SK-N-SH (cell line): Measurements from ENCODE around the gene SLC8A1. TPM values are rescaled to one million over a fixed set of nuclear protein-coding genes. Genes with fewer than 3 reads are reported as not detected.

Experiments used
- CTCF ChIA-PET: fragments of 300-600, 350-600 bp; formaldehyde crosslinking; extraction: SDS; loops from one replicate; lab custom pipeline; 2021; lab: Yijun Ruan, JAX
- POLR2A ChIA-PET: fragments of 350-600 bp; sonication (Branson Sonifier 250); formaldehyde crosslinking; extraction: SDS; loops from one replicate; lab custom pipeline; 2020; ENCODE audit warnings: antibody characterized with exemption, inconsistent platforms; lab: Yijun Ruan, JAX
- DNase-seq: peaks from one replicate; pipeline ENCODE4 v3.0.0; 2012
- H2AFZ ChIP-seq: fragments of 200-600 bp; sonication (generic); 2 replicates; pipeline ENCODE4 v1.8.1; 2016; ENCODE audit warnings: antibody characterized with exemption, mild to moderate bottlenecking, low read depth
- H3F3A ChIP-seq: fragments of 200-600 bp; sonication (generic); replicated peaks from 2 replicates; pipeline ENCODE3; 2016; ENCODE audit warnings: antibody characterized with exemption, mild to moderate bottlenecking; ENCODE audit not compliant: insufficient read depth
- H3K27ac ChIP-seq, 2 experiments: fragments of 200-500 bp in 1 of 2; fragments of 200-600 bp in 1 of 2; sonication (Bioruptor generic) in 1 of 2; sonication (generic), shearing (Covaris generic) in 1 of 2; 2 replicates each; pipeline versions ENCODE4 v1.5.1 to v1.6.1; 2014 to 2016; ENCODE audit warnings: low read depth in 2 of 2, inconsistent platforms in 1 of 2, low read length in 1 of 2, mild to moderate bottlenecking in 1 of 2, mixed read lengths in 1 of 2
- H3K27me3 ChIP-seq: fragments of 200-600 bp; sonication (generic), shearing (Covaris generic); 2 replicates; pipeline ENCODE4 v1.6.1; 2016; ENCODE audit warnings: mixed run types; ENCODE audit not compliant: insufficient read depth
- H3K36me3 ChIP-seq, 2 experiments: fragments of 200-500 bp in 1 of 2; fragments of 200-600 bp in 1 of 2; sonication (Bioruptor generic) in 1 of 2; sonication (generic) in 1 of 2; replicated peaks in 1 of 2; 2 replicates each; pipeline versions ENCODE3 to v1.5.1; 2014 to 2016; ENCODE audit warnings: low read length in 1 of 2, mild to moderate bottlenecking in 1 of 2; ENCODE audit not compliant: insufficient read depth in 2 of 2, control insufficient read depth in 1 of 2
- H3K4me1 ChIP-seq, 2 experiments: fragments of 200-500 bp in 1 of 2; fragments of 200-600 bp in 1 of 2; sonication (Bioruptor generic) in 1 of 2; sonication (generic), shearing (Covaris generic) in 1 of 2; 2 replicates each; pipeline versions ENCODE4 v1.5.1 to v1.6.1; 2014 to 2016; ENCODE audit warnings: low read depth in 1 of 2, low read length in 1 of 2, mixed run types in 1 of 2; ENCODE audit not compliant: insufficient read depth in 2 of 2, control insufficient read depth in 1 of 2
- H3K4me2 ChIP-seq: fragments of 200-600 bp; sonication (generic), shearing (Covaris generic); 2 replicates; pipeline ENCODE4 v1.6.1; 2017; ENCODE audit warnings: mixed run types
- H3K4me3 ChIP-seq, 2 experiments: fragments of 200-500 bp in 1 of 2; fragments of 200-600 bp in 1 of 2; sonication (Bioruptor generic) in 1 of 2; sonication (generic), shearing (Covaris generic) in 1 of 2; 2 replicates each; pipeline versions ENCODE4 v1.5.1 to v1.8.1; 2014 to 2016; ENCODE audit warnings: low read depth in 2 of 2, inconsistent platforms in 1 of 2, low read length in 1 of 2, mild to moderate bottlenecking in 1 of 2, mixed read lengths in 1 of 2, moderate library complexity in 1 of 2
- H3K79me2 ChIP-seq: fragments of 200-600 bp; sonication (generic); 2 replicates; pipeline ENCODE4 v1.8.1; 2017; ENCODE audit warnings: mild to moderate bottlenecking; ENCODE audit not compliant: insufficient read depth
- H3K9ac ChIP-seq: fragments of 200-600 bp; sonication (generic); 2 replicates; pipeline ENCODE4 v1.6.1; 2017; ENCODE audit warnings: mixed run types
- H3K9me2 ChIP-seq: fragments of 200-600 bp; sonication (generic); 2 replicates; pipeline ENCODE4 v1.6.1; 2017; ENCODE audit warnings: mixed run types
- H3K9me3 ChIP-seq: fragments of 200-600 bp; sonication (generic); 2 replicates; pipeline ENCODE4 v1.6.1; 2017; ENCODE audit warnings: mixed run types, mild to moderate bottlenecking, moderate library complexity
- H4K20me1 ChIP-seq: fragments of 200-600 bp; sonication (generic); 2 replicates; pipeline ENCODE4 v1.6.1; 2017; ENCODE audit warnings: mild to moderate bottlenecking, mixed run types; ENCODE audit not compliant: insufficient read depth
- CHD2 ChIP-seq: fragments of 150-350 bp; IDR thresholded peaks from 2 replicates; pipeline ENCODE4 v1.6.1; 2018; ENCODE audit warnings: low read length; ENCODE audit not compliant: partially characterized antibody
- CTCF ChIP-seq: fragments of 200-600 bp; sonication (generic); IDR thresholded peaks from 2 replicates; pipeline ENCODE4 v1.6.1; 2017; ENCODE audit warnings: antibody characterized with exemption, mild to moderate bottlenecking, moderate library complexity
- ELF1 ChIP-seq: IDR thresholded peaks from 2 replicates; pipeline ENCODE4 v1.4.0; 2012
- GABPA ChIP-seq: IDR thresholded peaks from 2 replicates; pipeline ENCODE4 v1.4.0; 2012; ENCODE audit warnings: low read depth, mild to moderate bottlenecking
- PBX3 ChIP-seq: IDR thresholded peaks from 2 replicates; pipeline ENCODE4; 2012
- POLR2AphosphoS5 ChIP-seq: IDR thresholded peaks from 2 replicates; pipeline ENCODE4 v1.6.1; 2012; ENCODE audit warnings: low read depth, low read length
- RAD21 ChIP-seq: IDR thresholded peaks from 2 replicates; pipeline ENCODE4 v1.6.1; 2012; ENCODE audit warnings: mild to moderate bottlenecking, low read length
- RCOR1 ChIP-seq: fragments of 150-350 bp; IDR thresholded peaks from 2 replicates; pipeline ENCODE4 v1.6.1; 2017; ENCODE audit warnings: antibody characterized with exemption, low read length
- SMC3 ChIP-seq: IDR thresholded peaks from 2 replicates; pipeline ENCODE4 v1.6.1; 2012; ENCODE audit warnings: low read depth, low read length, improper control_type of control experiment
- TCF12 ChIP-seq: IDR thresholded peaks from 2 replicates; pipeline ENCODE4 v1.4.0; 2012
- USF1 ChIP-seq: IDR thresholded peaks from 2 replicates; pipeline ENCODE4 v1.4.0; 2012; ENCODE audit warnings: low read depth, borderline replicate concordance
- ZBTB33 ChIP-seq: IDR thresholded peaks from 2 replicates; pipeline ENCODE4 v1.4.0; 2012; ENCODE audit warnings: low read depth, borderline replicate concordance
- WGBS: methylation state at CpG from one replicate; pipeline ENCODE4 v1.1.6; 2017; ENCODE audit warnings: low lambda C conversion rate; 5-methylcytosine and 5-hydroxymethylcytosine counted together
- polyA plus RNA-seq, 3 experiments: library from polyadenylated mRNA; depleted of rRNA; stranded (reverse); fragments of >200 nt; gene quantifications; 2 replicates each; pipeline ENCODE4 v1.2.3, GENCODE V29; 2012

The SLC8A1 gene
- polyA plus RNA-seq, 1 of the 3 experiments (the other 2 are of a cell fraction): 3.2 TPM

GRCh38 chr2:40488101-40488601, 36.3 kb upstream of the SLC8A1 start:
- no peaks in the 10 kb centered on the region for H3K9me3 ChIP-seq
- DNase-seq: peak; percentile 32
- no peaks in the 10 kb centered on the region for H3F3A ChIP-seq
- POLR2A ChIA-PET: no interaction called here
- no peak overlapping the region for H3K27ac ChIP-seq
- H3K27me3 ChIP-seq: no peaks in the 10 kb centered on the region
- H2AFZ ChIP-seq: peak overlapping the region; percentile 7; the same call in 1 of the 2 replicates
- no peak overlapping the region for H3K4me3 ChIP-seq
- H3K4me1 ChIP-seq: peaks cover 0 to 3% of the 10 kb centered on the region in 2 experiments; a peak in 1 of 4 replicates
- H3K9ac ChIP-seq: no peak overlapping the region
- CTCF ChIA-PET: interaction anchor here (0.7 to 2.0 kb wide), 36 partner anchors 10 to 1210 kb away, joined by 3 to 18 read pairs (median 4); partner anchors contain the start of gene SLC8A1
- WGBS: 77% methylated on average over 4 of the region's 4 CpGs
- no peaks in the 10 kb centered on the region for H3K36me3 ChIP-seq
- H3K9me2 ChIP-seq: no peaks in the 10 kb centered on the region
- no peaks in the 10 kb centered on the region for H3K79me2 ChIP-seq
- TF ChIP-seq ELF1 (no peak), CTCF (peak; percentile 74), RCOR1 (0 out of 2 replicates have a peak, but pooled peaks have one; percentile 13), ZBTB33 (no peak), PBX3 (no peak), SMC3 (peak; percentile 27), CHD2 (no peak), TCF12 (no peak), POLR2AphosphoS5 (no peak), GABPA (no peak), USF1 (no peak), RAD21 (peak; percentile 58)
- H4K20me1 ChIP-seq: no peaks in the 10 kb centered on the region
- no peak overlapping the region for H3K4me2 ChIP-seq
